Omental fat pad (tissue), 4 donors: ENCODE measurements around the gene ATXN10. TPM values are rescaled to one million over a fixed set of nuclear protein-coding genes. Genes with fewer than 3 reads are reported as not detected.

ENCODE experiments used
- ATAC-seq: fragments of 150-250 bp; one replicate; pipeline ENCODE4 v1.9.1; 2016; ENCODE audit warnings: mild to moderate bottlenecking, moderate library complexity; ENCODE audit not compliant: low FRiP score
- DNase-seq: peaks from one replicate; pipeline ENCODE4 v3.0.0-alpha.2; 2019; ENCODE audit warnings: low spot score
- total RNA-seq, 4 donors: library from RNA; depleted of rRNA; stranded (reverse); fragments of >200 nt; gene quantifications; one replicate each; pipeline ENCODE4 v1.1.0, GENCODE V29; 2016
- TF ChIP-seq, protein P1 (sequence below), 3 donors: fragments of 450-650 bp; IDR thresholded peaks; one replicate each; pipeline ENCODE4 v1.5.1; 2016 to 2017; ENCODE audit warnings: antibody characterized with exemption in 3 of 3, mild to moderate bottlenecking in 3 of 3, moderate library complexity in 2 of 3

The ATXN10 gene
- total RNA-seq, 4 donors from 2014 or later = 80.9 to 127 (median 103) TPM

DNA sequence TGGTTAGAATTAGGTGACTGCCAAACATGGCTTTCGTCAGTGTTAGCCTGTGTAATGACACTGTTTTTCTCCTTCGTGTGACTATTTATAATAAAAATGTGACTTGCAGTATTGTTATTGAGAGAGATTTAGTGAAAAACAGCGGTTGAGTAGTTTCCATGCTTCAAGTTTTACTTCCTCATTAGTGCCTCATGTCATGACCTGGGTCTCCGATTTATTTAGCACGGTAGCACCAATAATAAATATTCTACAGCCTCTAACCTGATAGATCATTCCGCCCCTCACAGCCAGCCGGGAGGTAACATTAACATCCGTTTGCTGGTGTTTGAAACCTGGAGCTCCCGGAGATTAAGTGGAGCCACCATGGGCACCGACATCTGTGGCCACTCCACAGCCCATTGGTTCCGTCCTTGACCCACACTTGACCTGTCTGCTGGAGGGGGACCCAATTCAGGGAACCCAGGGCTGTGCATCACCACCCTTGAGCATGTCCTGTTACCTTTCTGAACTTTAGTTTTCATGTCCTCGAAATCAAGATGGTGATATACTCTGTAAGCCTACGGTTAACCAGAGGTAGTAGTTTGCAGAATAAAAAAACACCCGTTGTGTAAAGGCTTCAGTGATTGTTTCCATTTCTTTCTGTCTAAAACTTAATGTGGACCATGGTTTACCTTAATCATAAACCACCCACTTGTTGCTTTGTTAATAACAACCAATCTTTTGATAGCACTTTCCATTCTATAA is 104.1 kb downstream of the ATXN10 start:
- ATAC-seq (no peak), DNase-seq (no peak)
- TF ChIP-seq, protein P1, sequence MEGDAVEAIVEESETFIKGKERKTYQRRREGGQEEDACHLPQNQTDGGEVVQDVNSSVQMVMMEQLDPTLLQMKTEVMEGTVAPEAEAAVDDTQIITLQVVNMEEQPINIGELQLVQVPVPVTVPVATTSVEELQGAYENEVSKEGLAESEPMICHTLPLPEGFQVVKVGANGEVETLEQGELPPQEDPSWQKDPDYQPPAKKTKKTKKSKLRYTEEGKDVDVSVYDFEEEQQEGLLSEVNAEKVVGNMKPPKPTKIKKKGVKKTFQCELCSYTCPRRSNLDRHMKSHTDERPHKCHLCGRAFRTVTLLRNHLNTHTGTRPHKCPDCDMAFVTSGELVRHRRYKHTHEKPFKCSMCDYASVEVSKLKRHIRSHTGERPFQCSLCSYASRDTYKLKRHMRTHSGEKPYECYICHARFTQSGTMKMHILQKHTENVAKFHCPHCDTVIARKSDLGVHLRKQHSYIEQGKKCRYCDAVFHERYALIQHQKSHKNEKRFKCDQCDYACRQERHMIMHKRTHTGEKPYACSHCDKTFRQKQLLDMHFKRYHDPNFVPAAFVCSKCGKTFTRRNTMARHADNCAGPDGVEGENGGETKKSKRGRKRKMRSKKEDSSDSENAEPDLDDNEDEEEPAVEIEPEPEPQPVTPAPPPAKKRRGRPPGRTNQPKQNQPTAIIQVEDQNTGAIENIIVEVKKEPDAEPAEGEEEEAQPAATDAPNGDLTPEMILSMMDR (IDR thresholded peaks at IDR 0.05) = no peak

- TF ChIP-seq, protein P1 (IDR thresholded peaks at IDR 0.05) = no peak
- ATAC-seq = no peak
- DNase-seq = no peak
These were observed 104.6 kb downstream of the ATXN10 start for GRCh38 chr22:45776313-45776585.

- ATAC-seq = no peak
- DNase-seq = no peak
These were observed 105.6 kb downstream of the ATXN10 start for GRCh38 chr22:45777046-45777851.

DNA sequence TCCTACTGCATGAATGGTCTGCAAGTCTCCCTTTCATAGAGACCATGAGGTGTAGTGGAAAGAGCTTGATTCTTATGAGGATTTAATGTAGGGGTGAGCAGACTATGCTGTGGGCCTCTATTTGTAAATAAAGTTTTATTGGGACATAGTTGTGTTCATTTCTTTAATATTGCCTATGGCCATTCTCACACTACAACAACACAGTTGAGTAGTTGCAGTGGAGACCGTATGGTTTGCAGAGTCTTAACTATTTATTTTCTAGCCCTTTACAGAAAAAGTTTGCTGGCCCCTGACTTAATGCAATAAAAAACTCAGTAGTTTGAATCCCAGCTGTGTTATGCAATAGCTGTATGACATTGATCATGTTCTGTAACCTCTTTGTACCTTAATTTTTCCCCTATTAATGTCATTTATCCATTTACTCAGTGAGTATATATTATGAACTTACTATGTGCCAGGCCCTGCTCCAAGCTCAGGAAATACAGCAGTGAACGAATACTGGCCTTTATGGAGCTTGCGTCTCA is 106.3 kb downstream of the ATXN10 start:
- ATAC-seq = no peak
- TF ChIP-seq, protein P1 (IDR thresholded peaks at IDR 0.05) = no peak
- DNase-seq = no peak

More at GRCh38 chr22:45777046-45777851, 105.6 kb downstream of the ATXN10 start:
- TF ChIP-seq, protein P1 (IDR thresholded peaks at IDR 0.05) = no peak

DNA sequence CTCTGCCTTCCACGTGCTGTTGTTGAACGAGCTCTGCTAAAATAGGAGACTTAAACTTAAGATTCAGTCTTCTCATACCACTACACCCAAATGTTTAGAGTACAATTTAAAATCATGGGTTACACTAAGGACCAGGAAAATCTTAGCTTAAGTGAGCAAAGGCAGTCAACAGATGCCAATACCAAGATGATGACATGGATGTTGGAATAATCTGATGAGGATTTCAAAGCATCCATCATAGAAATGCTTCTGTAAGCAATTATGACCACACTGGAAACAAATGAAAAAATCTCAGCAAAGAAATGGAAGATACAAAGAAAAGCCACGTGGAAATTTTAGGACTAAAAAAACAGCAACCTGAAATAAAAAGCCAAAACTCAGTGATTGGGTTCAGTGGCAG is 109.8 kb downstream of the ATXN10 start:
- DNase-seq (no peak), ATAC-seq (no peak)
- TF ChIP-seq, protein P1 (IDR thresholded peaks at IDR 0.05) = no peak

GRCh38 chr22:45781966-45782365 is 110.3 kb downstream of the ATXN10 start:
- DNase-seq (no peak), ATAC-seq (no peak)
- TF ChIP-seq, protein P1 (IDR thresholded peaks at IDR 0.05) = no peak
